ENCODE data around the gene TUBGCP6.

Gene TUBGCP6

GRCh38 chr22:50225200-50225969 is 19.4 kb downstream of the TUBGCP6 start:
- no peak for TF ChIP-seq POLR2A (IDR thresholded peaks at IDR 0.05; ENCODE audit: low read length)
- no peak for TF ChIP-seq GATA1 (IDR thresholded peaks at IDR 0.05; ENCODE audit: low read depth, low read length)
- DNase-seq, result no peak

- TF ChIP-seq POLR2A (IDR thresholded peaks at IDR 0.05; ENCODE audit: low read length) (no peak), GATA1 (IDR thresholded peaks at IDR 0.05; ENCODE audit: low read depth, low read length) (no peak)
- no peak for DNase-seq
Observed at GRCh38 chr22:50224071-50224470, 20.8 kb downstream of the TUBGCP6 start.

DNA sequence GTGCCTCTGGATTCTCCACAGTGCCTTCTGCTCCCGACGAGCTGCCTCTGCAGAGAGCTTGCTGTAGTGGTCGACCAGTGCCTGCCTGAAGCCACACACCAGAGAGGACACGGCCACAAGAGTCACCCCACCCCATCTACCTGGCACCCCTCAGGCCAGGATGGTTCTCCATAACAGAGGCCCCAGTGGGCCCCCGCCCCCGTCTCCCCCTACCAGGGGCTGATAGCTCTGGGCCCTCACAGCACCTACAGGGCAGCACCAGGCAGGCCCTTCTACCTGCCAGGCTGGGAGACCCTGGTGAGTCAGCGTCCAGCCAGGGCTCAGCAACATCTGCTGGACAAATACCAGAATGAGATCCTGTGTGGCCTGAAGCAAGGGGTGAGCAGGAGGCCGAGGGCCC is 22.3 kb downstream of the TUBGCP6 start:
- TF ChIP-seq GATA1 (IDR thresholded peaks at IDR 0.05; ENCODE audit: low read depth, low read length), result no peak
- TF ChIP-seq POLR2A (IDR thresholded peaks at IDR 0.05; ENCODE audit: low read length), result no peak
- no peak for DNase-seq

GRCh38 chr22:50221410-50222300 is 23.2 kb downstream of the TUBGCP6 start:
- TF ChIP-seq POLR2A (IDR thresholded peaks at IDR 0.05; ENCODE audit: low read length) (no peak), GATA1 (IDR thresholded peaks at IDR 0.05; ENCODE audit: low read depth, low read length) (no peak)

DNA sequence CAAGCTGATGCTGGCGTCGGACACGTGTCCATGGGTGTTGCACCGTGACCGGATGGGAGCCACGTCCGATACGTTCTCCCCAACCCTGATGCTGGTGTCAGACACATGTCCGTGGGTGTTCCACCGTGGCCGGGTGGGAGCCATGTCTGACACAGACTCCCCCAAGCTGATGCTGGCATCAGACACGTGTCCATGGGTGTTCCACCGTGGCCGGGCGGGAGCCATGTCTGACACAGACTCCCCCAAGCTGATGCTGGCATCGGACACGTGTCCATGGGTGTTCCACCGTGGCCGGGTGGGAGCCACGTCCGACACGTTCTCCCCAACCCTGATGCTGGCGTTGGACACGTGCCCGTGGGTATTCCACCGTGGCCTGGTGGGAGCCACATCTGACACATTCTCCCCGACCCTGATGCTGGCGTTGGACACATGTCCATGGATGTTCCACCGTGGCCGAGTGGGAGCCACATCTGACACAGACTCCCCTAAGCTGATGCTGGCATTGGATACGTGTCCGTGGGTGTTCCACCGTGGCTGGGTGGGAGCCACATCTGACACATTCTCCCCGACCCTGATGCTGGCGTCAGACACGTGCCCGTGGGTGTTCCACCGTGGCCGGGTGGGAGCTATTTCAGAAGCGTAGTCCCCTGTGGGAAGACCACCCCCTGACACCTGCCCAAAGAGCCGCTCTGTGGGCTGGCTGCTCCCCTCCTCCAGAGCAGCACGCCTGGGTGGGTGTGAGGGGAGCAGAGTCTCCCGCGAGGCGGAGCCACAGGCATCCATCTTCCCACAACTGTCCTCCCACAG is 24.0 kb downstream of the TUBGCP6 start:
- TF ChIP-seq POLR2A (IDR thresholded peaks at IDR 0.05; ENCODE audit: low read length) (no peak), GATA1 (IDR thresholded peaks at IDR 0.05; ENCODE audit: low read depth, low read length) (no peak)
- no peak for DNase-seq

More at GRCh38 chr22:50221410-50222300, 23.2 kb downstream of the TUBGCP6 start:
- no peak for DNase-seq

- DNase-seq, result no peak
- TF ChIP-seq POLR2A (IDR thresholded peaks at IDR 0.05; ENCODE audit: low read length), result no peak
Observed at GRCh38 chr22:50219800-50220602, 24.8 kb downstream of the TUBGCP6 start.

DNA sequence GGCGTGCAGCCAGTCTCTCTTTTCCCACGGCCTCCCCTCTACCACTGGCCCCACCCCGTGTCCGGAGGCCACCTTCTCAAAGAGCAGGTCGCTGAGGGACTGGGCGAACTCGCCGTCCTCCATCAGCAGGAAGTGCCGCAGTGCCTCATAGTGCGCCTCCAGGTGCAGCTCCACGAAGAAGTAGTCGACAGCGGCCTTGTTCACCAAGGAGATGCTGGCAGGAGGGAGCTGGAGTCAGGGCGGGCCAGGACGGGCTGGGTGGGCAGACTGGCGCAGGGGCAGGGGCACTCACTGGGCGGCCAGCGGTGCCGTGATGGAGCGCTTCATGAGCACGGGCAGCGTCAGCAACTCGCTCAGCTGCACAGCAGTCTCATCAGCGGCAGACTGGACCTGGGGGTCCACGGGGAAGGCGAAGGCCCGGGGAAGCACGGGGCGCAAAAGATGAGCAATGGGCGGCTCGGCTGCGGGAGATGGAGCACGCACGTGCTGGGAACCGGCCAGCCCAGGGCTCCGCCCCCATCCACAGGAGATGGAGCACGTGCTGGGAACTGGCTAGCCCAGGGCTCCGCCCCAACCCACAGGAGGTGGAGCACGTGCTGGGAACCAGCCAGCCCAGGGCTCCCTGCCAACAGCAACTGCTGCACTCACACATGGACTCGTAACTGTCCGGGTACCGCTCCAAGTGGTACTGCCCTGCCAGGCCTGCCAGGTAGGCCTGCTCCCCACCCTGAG is 25.7 kb downstream of the TUBGCP6 start:
- TF ChIP-seq GATA1 (IDR thresholded peaks at IDR 0.05; ENCODE audit: low read depth, low read length), result no peak

GRCh38 chr22:50218153-50218995 is 26.4 kb downstream of the TUBGCP6 start:
- TF ChIP-seq POLR2A (IDR thresholded peaks at IDR 0.05; ENCODE audit: low read length) (no peak), GATA1 (IDR thresholded peaks at IDR 0.05; ENCODE audit: low read depth, low read length) (no peak)
- no peak for DNase-seq

More for the DNA sequence above, 25.7 kb downstream of the TUBGCP6 start:
- DNase-seq, result peak; percentile 76 to 84

GRCh38 chr22:50217543-50218152 is 27.2 kb downstream of the TUBGCP6 start:
- DNase-seq, result no peak
- TF ChIP-seq POLR2A (IDR thresholded peaks at IDR 0.05; ENCODE audit: low read length), result no peak
- TF ChIP-seq GATA1 (IDR thresholded peaks at IDR 0.05; ENCODE audit: low read depth, low read length), result no peak

- TF ChIP-seq GATA1 (IDR thresholded peaks at IDR 0.05; ENCODE audit: low read depth, low read length), result no peak
- no peak for TF ChIP-seq POLR2A (IDR thresholded peaks at IDR 0.05; ENCODE audit: low read length)
- DNase-seq, result no peak
Observed at GRCh38 chr22:50216684-50217520, 27.9 kb downstream of the TUBGCP6 start.
